CD4-positive, alpha-beta T cell treated with Interleukin-2 at 100 ng/mL for 4 hours (primary cell): ENCODE data around the gene RELB.

Source experiments
- DNase-seq: peaks from one replicate; pipeline ENCODE4 v3.0.0-alpha.2; 2020; ENCODE audit warnings: low spot score

Gene RELB

DNA sequence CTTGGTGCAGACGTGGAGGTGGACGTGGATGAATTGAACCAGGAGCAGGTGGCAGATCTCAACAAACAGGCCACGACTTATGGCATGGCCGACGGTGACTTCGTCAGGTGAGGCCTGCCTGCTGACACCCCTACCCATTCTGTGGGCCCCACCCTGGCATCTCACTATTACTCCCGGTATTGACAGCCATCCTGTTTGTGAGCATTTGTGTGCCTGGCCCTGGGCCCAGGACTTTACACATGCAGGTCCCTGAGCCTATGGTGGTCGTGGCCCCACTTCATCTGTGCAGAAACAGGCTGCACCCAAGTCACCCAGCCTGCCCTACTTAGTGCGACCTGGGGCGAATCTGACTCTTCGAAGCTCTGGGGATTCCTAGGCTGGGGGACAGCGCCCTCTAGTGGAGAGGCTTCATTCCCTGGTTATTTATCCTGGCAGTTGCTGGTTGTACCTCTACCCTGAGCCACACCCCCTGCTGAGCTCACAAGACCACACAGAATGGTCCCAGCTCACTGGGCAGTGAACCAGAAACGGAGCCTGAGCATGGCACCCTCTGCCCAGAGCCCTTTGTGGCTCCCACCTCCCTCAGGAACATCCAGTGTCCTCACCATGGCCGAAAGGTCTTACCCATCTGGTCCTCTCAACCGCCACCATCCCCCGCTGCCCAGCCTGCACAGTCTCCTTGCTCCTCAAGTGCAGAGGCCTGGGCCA, 58.1 kb downstream of the RELB start:
- peak; percentile 87 for DNase-seq

DNA sequence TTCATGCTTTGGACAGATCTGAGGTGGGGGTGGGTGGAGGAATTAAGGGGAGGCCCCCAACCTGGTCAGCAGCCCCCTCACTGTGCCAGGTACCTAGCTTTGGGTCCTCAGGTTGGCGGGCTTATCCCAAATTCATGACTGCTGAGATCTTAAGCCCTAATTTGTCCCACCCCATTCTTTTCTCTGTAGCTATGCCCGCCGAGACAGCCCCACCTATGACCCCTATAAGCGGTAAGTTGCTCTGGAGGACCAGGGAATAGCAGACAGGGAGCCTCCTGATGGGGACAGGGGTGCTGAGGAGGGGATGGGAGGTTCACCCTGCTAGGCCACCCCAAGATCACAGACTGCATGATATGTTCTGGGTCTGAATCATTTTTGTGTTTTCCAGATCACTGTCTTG, 60.7 kb downstream of the RELB start:
- DNase-seq: no peak

DNA sequence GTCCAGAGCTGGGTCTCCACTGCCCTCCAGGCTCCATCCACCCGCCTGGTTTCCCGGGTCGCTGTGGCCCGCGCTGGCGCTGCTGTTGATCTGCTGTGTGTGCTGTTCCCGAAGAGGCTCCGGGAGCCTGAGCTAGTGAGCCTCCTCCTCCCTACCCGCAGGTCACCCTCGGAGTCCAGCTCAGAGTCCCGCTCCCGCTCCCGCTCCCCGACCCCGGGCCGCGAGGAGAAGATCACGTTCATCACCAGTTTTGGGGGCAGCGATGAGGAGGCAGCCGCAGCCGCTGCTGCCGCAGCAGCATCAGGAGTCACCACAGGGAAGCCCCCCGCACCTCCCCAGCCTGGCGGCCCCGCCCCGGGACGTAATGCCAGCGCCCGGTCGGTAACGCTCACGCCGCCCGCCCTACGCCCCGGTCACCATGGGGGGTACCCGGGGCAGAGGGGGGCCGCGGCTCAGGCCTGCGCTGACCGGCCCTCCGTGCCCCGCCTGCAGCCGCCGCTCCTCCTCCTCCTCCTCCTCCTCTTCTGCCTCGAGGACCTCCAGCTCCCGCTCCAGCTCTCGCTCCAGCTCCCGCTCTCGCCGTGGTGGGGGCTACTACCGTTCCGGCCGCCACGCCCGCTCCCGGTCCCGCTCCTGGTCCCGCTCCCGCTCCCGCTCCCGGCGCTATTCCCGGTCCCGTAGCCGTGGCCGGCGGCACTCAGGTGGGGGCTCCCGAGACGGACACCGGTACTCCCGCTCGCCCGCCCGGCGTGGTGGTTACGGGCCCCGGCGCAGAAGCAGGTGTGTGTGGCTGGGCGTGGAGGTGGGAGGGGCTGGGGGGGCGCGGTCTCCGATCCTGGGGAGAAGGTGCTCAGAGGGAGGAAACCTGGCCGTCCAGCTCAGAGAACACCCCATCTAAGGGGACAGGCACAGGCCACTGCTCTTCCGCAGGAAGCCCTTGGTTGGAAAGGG, 62.9 kb downstream of the RELB start:
- DNase-seq: no peak

DNA sequence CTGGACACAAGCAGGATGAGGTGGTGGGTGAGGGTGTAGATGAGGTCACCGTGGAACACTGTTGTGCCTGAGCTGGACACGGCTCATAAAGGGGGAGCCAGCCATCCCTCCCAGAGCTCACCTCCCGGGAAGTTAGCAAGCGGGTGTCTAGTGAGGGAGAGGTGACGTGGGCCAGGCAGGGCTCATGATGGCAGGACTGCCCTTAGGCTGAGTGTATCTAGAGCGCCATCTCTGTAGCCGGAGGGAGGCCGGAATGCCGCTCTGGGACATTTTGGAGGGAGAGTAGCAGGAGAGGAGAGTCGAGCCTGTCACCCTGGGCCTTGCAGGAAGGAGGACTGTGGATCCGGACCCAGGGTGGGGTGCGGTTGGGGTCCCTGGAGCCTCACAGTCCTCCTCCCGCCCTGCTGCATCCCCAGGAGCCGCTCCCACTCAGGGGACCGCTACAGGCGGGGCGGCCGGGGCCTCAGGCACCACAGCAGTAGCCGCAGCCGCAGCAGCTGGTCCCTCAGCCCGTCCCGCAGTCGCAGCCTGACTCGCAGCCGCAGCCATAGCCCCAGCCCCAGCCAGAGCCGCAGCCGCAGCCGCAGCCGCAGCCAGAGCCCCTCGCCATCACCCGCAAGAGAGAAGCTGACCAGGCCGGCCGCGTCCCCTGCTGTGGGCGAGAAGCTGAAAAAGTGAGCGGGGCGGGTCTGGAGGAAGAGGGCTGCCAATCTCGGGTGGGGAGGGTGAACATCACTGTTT, 65.8 kb downstream of the RELB start:
- no peak for DNase-seq

DNA sequence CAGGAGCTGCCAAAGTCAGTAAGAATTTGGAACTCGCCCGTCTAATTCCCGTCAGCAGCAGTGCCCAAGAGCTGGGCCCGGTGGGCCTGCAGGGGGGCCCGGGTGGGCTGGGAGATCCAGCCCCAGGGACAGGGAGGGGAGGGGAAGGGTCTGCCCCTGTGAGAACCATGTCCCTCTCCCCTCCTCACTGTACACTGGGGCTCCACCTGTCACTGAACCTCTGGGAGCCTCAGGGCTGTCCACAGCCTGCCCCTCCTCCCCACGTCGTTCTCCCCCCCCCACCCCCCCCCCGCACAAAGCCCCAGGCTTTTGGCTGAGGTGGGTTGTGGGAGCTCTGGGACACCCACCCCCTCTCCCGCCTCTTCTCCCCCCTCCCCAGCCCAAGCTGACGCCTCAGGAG, 66.8 kb downstream of the RELB start:
- DNase-seq: no peak

DNA sequence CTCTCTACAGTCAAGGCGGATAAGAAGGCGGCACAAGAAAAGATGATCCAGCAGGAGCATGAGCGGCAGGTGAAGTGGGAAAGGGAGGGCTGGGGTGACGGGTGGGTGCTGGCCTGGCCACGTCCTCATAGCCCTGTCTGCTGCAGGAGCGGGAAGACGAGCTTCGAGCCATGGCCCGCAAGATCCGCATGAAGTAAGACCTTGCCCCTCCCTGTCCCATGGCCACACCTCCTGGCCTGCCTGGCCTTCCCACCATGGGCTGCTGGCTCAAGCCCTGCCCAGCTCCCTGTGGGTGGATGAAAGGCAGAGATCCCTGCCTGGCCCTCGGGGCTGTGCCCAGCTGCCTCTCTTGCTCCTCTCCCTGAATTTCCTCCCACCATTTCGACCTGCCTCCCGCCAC, 67.8 kb downstream of the RELB start:
- DNase-seq: no peak

DNA sequence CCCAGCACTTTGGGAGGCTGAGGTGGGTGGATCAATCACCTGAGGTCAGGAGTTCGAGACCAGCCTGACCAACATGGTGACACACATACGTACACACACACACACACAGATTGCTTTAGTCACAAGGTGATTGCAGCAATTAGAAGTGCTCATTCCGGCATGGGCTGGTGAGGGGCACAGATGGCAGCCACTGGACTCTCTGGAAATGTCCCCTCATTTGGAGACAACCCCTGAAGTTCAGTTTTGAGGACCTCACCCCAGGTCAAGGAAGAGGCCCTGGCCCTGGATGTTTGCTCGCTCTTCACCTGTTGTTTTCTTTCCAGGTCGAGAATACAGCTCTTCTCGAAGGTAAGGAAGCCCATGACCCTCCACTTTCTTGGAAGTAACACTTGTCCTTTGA, 69.0 kb downstream of the RELB start:
- DNase-seq: no peak

DNA sequence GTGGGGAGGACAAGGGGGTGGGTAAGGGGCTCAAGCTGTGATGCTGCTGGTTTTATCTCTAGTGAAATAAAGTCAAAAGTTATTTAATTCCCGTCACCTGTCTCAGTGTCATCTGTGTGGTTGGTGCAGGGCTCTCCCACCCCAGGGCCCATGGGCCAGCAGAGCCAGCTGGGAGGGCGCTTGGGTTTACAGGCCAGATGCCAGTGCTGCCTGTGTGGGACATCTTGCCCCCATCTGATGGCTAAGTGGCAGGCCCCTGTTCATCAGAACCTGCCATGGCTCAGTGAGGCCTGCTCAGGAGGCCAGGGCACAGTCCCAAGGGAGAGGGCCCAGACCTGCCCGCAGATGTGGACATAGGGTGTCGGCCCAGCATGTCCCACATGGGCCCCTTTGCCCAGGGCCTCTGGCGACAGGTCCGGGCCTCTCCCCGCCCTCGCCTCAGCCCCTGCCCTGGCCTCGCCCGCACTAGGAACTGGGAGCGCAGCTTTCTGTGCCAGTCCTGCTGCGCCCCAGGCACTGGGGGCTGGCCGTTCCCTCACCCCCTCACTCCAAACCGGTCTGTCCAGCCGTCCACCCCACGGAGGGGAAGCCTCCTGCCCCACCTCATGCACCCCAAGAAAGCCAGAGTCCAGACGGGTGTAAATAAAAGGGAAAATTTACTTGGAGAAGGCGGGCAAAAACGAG, 69.7 kb downstream of the RELB start:
- no peak for DNase-seq

DNA sequence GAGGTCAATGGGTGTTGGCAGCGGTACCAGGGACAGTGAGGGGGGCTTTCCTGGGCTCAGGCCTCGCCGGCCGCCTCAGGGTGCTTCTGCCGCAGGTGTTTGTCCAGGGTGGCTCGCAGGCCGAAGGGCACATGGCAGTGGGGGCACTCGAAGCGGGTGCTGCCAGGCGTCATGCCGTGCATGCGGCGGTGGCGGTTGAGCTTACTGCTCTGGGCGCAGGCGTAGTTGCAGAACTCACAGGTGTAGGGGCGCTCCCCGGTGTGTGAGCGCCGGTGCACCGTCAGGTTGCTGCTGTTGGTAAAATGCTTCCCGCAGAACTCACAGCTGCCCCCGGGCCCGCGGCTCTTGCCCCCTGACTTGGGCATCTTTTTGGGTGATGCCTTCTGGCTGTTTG, 70.3 kb downstream of the RELB start:
- DNase-seq: no peak

DNA sequence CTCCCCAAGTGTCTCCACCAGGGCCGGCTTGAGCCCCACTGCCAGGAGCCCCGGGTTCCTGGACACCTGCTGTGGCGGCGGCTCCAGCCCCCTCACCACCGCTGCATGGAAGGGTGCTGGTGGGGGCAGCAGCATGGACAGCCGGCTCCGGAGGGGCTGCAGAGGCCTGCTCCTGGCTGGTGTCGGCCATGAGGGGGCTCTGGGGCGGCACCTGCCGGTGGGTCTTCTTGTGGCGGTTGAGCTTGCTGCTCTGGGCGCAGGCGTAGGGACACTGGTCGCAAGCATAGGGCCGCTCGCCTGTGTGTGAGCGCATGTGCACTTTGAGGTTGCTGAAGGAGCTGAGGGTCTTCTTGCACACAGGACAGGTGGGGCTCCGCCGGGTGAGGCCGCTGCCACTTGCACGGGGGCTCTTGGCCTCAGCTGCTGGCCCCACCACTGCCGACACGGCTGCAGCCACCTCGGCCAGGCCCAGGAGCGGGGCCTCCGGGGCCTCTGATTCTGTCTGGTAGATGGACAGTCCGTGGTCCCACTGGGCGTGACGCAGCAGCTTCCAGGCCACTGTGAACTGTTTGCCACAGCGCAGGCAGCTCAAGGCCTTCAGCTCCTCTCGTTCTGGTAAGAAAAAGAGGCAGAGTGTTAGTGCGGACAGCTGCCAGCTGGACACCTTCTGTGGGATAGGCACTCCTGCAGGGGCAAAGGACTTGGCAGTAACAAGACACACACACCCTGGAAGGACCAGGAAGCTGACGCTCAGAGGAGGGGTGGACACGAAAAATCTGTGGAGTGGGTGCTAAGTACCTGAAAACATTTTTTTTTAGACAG, 70.9 kb downstream of the RELB start:
- no peak for DNase-seq

DNA sequence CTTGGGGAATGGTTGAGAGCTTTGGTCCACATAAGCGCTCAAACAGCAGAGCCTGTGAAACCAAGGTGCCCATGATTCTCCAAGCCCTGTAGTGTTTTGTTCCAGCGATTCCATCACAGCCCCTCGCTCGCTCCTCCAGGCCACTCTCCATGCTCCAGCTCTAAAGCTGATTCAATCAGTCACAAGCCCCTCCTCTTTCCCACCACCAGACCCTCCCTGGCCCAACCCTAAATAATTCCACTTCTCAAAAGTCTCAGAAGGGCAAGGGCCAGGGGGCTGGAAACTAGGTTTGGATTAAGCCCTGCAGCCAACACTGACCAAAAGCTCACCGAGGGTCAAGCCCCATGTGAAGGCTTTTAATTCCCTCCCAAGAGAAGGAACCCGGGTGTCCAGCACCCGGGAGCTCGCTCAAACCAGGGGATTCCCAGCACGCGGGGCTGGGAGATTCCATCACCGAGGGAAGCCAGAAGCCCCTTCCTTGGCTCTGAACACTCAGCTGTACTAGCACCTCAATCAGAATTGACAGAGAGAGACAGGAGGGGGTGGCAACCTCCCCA, 73.6 kb downstream of the RELB start:
- no peak for DNase-seq

DNA sequence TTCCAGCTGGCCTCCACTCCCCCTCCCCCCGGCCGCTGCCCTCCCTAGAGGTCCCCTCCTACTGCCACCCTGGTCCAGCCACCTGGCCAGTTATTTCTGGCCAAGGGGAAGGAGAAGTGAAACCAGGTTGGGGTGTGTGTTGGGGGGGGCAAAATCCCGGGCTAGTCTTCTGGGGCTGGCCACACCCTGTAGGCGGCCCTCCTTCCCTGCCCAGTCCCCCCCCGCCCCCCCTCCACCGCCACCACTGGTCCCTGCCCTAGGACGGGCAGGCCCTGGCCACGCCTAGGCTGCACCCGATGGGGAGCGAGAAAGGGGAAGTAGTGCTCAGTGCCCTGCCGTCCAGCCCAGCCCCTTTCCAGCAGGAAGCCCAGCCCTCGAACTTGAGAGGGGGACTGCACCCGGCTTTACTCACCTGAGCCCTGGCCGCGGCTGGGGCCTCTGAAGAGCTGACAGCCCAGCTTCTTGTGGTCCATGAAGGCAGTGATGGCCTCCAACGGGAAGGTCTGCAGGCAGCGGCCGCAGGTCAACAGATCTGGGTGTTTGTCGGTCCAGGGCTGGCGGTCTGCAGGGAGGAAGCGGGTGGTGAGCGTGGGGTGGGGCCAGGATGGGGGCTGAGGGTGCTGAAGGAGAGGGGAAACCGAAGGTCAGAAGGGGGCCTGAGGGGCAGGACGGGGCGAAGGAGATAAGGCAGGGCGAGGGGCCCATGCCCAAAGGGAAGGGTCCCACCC, 74.2 kb downstream of the RELB start:
- peak; percentile 35 for DNase-seq

DNA sequence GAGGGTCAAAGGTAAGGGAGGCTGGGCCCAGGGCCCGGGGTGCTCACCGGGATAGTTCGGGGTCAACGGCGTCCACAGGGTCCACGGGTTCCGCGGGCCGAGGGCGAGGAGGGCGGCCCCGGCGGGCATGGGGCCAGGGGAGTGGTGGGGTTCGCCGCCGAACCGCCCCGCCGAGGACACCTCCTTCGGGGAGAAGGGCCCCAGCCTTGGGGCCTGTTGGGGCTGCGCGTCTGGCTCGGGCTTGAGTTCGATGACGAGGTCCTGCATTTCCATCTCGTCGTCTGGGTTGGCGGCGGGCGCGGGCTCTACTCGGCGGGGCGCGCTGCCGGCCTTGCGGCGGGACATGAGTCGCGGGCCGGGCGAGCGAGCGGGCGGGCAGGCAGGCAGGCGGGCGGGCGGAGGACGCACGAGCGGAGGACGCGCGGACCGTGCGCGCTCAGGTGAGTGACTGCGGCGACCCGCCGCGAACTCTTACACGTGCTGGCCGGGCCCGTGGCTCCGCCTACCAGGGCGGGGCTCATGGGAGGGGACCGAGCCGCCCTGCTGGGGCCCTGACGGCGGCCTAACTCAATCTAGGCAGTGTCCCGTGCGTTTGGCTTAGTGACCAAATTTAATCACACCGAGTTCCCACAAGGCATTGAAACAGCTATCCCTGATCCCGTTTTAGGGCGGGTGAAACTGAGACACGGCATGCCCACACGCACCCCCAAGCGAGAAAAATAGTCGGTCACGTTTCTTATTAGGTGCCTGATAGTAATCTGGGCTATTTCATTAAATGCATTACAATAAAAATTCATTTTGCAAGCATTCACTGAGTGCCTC, 75.0 kb downstream of the RELB start, which contains the start of gene ZNF296:
Gene ZNF296, minus strand, starts transcription at position 450 of the 822 bp plus-strand sequence. Its CDS starts 105 bp downstream, at position 345.
- peak; percentile 79 for DNase-seq

DNA sequence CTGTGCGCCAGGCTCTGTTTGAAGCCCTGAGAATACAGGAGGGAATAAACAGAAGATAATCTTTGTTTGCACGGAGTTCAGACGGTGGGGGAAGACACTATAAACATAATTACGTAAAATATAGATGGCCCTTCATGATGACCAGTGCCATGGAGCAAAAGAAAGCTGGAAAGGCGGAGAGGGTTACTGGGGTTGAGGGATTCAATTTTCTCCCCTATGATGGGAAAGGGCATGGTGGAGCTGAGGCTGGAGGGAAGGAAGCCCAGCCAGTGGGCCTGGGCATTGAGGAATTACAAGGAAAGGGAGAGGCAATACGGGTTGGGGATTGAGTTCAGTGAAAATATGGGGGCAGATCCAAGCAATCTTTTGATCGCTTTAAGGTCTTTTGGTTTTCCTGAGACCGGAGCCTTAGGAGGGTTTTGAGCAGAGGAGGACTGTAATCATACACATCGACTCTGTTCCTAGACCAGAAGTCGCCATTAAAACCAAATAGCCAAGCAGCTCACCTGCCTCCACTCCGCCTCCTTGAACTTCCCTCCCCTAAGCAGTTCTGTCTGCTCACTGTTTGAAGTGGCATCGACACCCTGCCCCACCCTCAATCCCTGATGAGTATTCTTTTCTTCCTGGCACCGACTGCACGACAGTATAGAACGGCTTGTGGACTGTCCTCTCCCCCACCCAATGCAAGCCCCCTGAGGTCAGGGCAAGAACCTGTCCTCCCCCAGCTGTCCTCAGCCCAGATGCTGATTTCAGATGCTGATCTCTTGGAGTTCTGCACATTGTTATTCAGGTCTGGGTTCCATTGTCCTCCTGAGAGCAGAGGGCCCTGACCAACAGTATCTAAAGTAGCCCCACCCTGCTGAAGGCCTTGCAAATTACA, 75.8 kb downstream of the RELB start:
- peak; percentile 22 for DNase-seq

DNA sequence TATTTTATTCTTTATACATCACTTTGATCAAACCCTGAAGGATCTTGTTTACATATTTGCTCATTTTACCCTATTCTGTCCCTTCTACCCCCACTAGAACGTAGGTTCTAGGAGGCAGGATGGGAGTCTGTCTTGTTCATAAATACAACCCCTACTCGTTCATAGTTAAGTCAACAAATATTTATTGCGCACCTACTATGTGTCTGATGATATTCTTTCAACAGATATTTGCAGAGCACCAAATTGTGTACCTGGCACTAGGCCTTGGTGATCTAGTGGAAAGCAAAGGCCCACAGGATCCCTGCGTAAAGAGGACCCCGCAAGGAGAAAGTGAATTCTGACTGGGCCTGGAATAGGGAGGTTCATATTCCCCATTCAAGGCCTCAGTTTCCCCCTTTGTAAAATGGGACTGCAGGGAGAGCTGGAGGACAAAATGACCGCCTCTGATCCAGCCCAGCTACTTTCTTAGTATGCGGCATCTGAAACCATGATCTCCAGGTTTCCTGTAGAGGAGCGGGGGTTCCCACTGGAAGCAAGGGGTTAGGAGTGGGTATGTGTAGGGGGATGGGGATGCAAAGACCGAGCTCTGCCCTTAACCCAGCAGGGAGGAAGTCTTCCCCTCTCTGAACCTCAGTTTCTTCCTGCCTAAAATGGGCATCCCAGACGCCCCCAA, 77.3 kb downstream of the RELB start:
- no peak for DNase-seq

DNA sequence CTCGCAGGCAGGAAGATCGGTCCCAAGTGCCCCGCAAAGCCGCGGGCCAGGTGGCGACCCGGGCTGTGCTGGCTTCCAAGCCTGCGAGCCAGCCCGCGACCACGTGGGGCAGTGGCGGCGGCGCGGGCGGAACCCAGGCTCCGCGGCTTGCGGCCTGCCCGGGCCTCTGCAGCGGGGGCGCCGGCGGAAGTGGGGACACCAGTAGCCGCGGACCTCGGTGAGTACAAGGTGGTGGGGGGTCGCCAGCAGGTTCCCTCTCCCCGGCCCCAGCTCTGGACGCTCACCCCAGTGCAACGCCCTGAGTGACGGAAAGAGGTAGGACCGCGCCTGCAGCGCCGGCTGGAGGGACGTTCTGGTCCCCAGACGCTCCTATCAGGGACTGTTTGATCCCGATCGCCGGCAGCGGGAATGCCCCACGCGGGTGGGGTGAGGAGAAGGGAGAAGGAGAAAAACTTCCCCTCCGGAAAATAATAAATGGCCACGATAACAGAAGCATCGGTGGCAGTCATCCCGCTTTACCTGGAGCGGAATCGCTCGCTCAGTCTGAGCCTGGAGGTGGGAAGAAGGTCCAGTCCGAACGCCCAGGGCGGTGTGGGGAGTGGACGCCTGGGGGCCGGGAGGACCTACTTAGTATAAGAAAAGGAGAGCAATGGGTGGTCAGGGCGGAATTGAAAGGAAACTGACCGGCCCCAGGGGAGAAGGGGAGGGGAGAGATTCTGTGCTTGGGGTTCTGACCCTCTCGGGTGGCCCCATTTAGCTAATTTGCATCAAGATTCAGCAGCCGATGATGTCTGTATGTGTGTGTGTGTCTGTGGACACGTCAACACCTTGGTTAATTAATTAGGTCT, 78.0 kb downstream of the RELB start, which contains the start of gene GEMIN7:
Gene GEMIN7, plus strand, starts transcription at position 198 of the 848 bp plus-strand sequence. CDS start 10,855 bp downstream, outside the sequence.
- peak; percentile 75 for DNase-seq
